Left forelimb (tissue), 1 donor: ENCODE measurements around the gene FAM83C.

Experiments
- DNase-seq: peaks from one replicate; pipeline ENCODE4 v3.0.0-alpha.2; 2018; ENCODE audit warnings: low spot score

FAM83C gene

DNA sequence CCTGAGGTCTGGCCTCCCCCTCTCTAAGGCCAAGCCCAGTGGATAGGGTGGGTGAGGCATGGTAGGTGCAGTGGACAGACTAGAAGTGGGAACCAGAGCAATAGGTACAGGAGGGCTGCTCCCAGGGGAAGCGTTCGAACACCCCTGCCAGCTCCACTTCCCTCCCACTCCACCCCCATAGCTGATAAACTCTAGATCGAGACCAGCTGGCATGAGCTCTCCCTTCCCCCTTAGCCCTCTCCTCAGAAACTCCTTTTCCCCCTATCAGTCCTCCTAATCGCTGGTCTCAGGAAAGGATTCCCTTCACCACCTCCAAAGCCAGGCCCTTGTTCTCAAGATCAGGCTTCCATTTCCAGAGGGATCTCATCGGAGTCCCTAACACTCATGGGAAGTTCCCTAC, 6.0 kb upstream of the FAM83C start:
- no peak for DNase-seq

GRCh38 chr20:35297740-35298139, 5.5 kb upstream of the FAM83C start:
- DNase-seq = no peak

DNA sequence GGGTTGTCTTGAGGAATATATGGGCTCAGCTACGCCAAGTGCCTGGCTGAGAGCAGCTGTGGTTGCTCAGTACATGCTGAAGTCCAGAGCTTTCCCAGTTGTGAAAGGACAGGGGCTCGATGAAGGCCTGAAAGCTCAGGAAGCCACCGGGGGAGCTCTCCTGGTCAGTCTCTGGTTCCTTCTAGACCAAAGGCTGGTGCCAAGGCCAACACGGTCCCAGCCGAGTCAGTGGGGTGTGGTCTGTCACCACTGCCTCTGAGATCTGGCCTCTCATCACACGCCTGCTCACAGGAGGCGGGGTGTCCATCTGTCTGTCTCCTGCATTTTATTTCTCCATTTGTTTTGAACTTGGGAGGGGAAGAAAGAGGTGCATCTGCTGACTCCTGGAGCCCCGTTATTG, 4.9 kb upstream of the FAM83C start:
- DNase-seq = no peak

DNA sequence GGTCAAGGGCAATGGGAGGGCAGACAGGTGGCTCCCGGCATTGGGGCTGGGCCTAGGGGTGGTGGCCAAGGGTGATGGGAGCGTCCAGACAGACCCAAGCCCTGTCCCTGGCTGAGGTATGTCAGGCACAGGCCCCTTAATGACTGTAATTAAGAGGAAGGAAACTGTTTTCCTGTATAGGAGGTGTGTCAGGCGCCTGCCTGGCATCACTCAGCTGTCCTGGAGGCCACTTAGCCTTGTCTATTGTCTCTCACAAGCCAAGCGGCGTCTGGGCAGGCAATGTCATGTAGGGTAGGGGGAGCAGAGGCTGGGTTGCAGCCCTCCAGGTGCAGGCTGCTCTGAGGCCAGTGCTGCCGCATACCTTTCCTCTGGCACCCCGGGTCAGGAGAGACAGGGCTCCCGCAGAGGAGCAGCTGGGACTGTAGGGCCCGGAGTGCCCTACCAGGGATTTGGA, 3.9 kb upstream of the FAM83C start:
- DNase-seq = no peak

- no peak for DNase-seq
Observed at GRCh38 chr20:35295674-35296073, 3.4 kb upstream of the FAM83C start.

GRCh38 chr20:35295058-35295457, 2.8 kb upstream of the FAM83C start:
- DNase-seq = no peak

- no peak for DNase-seq
Observed at GRCh38 chr20:35294293-35294685, 2.1 kb upstream of the FAM83C start.

GRCh38 chr20:35293303-35294292, 1.4 kb upstream of the FAM83C start:
- no peak for DNase-seq

DNA sequence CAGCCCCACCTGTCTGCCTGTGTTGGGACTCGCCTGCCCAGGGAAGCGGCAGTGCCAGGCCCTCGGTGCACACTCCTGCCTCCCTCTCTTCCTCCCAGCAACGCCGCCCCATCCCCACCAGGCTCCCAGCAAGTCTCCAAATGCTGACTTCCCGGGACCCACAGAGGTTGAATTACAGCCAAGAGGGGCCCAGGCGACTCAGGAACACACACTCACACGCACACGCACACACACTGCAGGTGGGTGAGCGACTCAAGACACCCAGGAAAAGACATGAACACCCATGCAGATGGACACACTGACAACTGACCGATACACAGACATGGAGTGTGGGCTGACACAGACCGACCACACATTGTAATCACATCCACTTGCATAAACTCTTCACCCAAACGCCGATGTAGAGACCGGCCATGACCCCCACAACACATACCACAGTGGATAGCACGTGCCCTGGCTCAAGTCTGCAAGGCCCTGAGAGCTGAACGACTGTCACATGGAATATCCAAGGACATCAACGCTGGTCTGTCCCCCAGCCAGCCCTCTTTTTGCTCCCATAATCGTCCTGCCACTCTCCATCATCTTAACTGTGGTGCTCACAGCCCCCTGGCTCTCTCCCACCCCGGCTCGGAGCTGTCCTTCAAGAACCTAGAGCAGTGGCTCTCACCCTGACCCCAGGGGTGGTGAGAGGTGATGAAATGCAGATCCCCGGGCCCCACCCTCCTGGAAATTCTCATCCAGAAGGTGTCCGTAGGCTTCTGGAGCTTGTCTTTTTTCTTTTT, 470 bp upstream of the FAM83C start:
- no peak for DNase-seq

- DNase-seq = no peak
Observed at GRCh38 chr20:35290887-35291417, 1.3 kb downstream of the FAM83C start.

DNA sequence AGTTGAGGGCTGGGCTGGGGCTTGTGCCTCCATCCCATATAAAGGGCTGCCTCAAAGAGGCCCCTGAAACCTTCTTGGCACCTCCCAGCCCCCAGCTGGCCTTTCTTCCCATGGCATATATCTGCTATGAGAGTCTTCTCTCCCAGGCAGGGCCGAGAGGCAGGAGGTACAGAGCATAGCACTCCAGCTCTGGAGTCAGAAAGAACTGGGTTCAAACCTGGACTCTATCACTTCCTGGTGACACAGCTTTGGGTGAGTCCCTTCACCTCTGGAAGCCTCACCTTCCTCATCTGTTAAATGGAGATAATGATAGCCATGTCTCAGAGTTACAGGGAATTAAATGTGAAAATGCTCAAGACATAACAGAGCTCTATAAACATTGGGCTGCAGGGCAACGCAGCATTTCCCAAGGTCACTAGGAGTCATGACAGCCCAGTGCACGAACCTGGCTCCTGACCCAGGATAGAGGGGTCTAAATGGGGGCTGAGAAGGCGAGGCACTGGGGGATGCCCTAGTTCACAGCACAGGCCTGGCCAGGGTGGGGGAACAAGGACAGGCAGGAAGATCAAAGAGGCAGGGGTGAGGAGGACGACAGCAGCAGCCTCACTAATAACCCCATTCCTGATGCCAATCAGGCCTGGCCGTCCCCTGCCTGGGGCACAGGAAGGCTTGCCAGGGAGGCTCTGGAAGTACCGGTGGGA, 1.9 kb downstream of the FAM83C start:
- DNase-seq = no peak

DNA sequence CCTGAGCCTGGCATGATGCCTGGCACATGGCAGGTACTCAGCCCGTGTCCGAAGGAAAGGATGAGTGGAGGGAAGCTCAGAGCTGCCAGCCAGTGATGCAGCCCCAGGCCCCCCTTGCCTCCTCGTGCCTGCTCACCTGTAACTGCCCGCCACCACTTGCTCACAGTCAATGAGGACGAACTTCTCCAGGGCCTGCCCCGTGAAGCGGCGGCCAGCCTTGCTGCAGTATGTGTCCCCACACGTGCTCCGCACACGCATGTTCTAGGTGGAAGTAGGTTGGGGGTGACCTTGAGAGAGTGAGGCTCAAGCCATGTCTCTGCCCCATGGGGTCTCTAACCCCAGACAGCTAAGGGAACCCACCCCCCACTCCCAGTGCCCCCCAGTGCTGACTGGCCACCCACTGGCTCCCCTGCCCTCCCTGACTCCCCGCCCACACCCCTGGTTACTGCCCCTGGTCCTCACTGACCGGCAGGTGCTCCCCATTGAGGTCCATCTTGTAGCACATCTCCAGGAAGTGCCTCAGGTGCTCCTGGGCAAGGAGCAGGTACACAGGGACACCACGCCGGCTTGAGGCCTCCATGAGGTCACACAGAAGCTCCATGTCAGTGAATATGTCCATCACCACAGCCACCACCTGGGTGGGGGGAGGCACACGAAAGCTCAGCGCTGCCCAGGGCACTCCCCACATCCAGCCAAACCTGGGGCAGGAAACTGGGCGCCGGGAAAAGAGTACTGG, 3.7 kb downstream of the FAM83C start:
- no peak for DNase-seq

- no peak for DNase-seq
Observed at GRCh38 chr20:35287509-35288324, 4.5 kb downstream of the FAM83C start.

- no peak for DNase-seq
Observed at GRCh38 chr20:35286899-35287508, 5.2 kb downstream of the FAM83C start.

DNA sequence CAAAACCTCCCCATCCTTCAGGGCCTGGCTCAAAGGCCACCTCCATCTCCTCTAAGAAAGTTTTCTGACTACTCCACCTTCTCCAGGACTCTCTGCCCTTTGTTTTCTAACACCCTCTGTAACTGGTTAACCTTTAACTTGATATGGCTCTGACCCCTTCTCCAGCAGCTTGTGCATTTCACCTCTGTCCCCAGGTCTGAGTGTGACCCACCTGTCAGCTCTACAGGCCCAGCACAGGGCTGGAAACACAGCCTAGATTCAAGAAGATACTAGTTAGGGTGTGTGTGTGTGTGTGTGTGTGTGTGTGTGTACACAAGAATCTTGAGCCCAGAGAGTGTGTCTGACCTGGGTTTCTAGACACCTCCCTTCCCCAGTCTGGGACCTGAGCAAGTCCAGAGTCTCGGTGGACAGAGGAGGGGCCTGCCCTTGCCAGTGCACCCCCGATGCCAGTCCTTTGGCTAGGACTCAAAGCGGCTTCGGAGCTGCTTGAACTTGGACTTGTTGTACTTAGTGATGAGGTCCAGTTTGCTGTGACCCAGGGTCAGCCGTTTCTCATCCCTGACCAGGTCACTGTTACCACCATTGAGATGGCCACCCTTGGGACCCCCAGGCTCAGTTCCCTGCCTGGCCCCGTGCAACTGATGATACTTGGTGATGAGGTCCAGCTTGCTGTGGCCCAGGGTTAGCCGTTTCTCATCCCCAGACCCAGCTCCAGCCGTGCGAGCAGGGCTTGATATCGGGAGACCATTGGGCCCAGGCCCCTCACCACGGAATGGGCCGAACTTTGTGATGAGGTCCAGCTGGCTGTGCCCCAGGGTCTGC, 5.9 kb downstream of the FAM83C start:
- no peak for DNase-seq

DNA sequence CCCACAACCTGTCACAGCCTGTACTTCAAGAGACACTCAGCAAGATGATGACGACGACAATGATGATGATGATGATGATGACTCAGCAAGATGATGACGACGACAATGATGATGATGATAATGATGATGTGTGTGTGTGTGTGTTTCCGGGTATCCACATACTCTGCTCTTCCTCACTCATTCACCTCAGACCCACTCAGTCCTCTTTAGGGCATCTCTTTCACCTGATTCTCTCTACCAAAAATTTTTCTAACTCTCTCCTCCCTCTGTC, 6.5 kb downstream of the FAM83C start:
- DNase-seq = no peak

GRCh38 chr20:35284992-35285805, 7.0 kb downstream of the FAM83C start:
- no peak for DNase-seq

- DNase-seq = peak; percentile 92
Observed at GRCh38 chr20:35284267-35284991, 7.8 kb downstream of the FAM83C start, which contains the start of gene EIF6. Gene EIF6, minus strand, starts transcription at chr20:35284772. Its CDS starts 285 bp downstream, at chr20:35284487.
